GM12891 (cell line): Measurements from ENCODE around the gene PSEN2. TPM values are rescaled to one million over a fixed set of nuclear protein-coding genes. Genes with fewer than 3 reads are reported as not detected.

Experiments
- DNase-seq: peaks from one replicate; pipeline ENCODE4 v3.0.0; 2011; ENCODE audit warnings: low spot score; ENCODE audit not compliant: insufficient read length
- FAIRE-seq: peaks from 2 replicates; lab custom pipeline; 2011; peaks lifted over from hg19 to GRCh38; lab: Jason Lieb, UNC
- PAX5 ChIP-seq: IDR thresholded peaks from 2 replicates; pipeline ENCODE4 v1.6.1; 2011; ENCODE audit warnings: low read length, moderate library complexity, mild to moderate bottlenecking; ENCODE audit not compliant: insufficient read depth, severe bottlenecking
- POLR2A ChIP-seq: IDR thresholded peaks from 2 replicates; pipeline ENCODE4 v1.6.1; 2011; ENCODE audit warnings: low read depth, low read length, control low read depth
- POLR2AphosphoS5 ChIP-seq: IDR thresholded peaks from 2 replicates; pipeline ENCODE4 v1.6.1; 2011; ENCODE audit warnings: low read depth, low read length, control low read depth
- POU2F2 ChIP-seq: IDR thresholded peaks from 2 replicates; pipeline ENCODE4 v1.6.1; 2011; ENCODE audit warnings: low read depth, mild to moderate bottlenecking, control low read depth, low read length, moderate library complexity
- SPI1 ChIP-seq: IDR thresholded peaks from 2 replicates; pipeline ENCODE4 v1.6.1; 2011; ENCODE audit warnings: low read depth, low read length, control low read depth
- TAF1 ChIP-seq: IDR thresholded peaks from 2 replicates; pipeline ENCODE4 v1.6.1; 2011; ENCODE audit warnings: low read depth, low read length, control low read depth
- polyA plus RNA-seq: library from polyadenylated mRNA; unstranded; fragments of >200 nt; gene quantifications from one replicate; pipeline ENCODE4 v1.2.1, GENCODE V29; 2012; ENCODE audit warnings: low read depth, missing spikeins, inconsistent platforms; ENCODE audit not compliant: missing spikeins

PSEN2 gene
- 2.9 TPM for polyA plus RNA-seq

- no peak for TF ChIP-seq POLR2A
- TF ChIP-seq SPI1, result 0 out of 2 replicates have a peak, but pooled peaks have one; percentile 2
- FAIRE-seq (peak; percentile 82), DNase-seq (peak; percentile 78)
Measured at GRCh38 chr1:226870401-226871279, at the start of gene PSEN2. Gene PSEN2 (plus strand): TSS chr1:226870616. CDS start chr1:226881908, 11,292 bp downstream.

DNA sequence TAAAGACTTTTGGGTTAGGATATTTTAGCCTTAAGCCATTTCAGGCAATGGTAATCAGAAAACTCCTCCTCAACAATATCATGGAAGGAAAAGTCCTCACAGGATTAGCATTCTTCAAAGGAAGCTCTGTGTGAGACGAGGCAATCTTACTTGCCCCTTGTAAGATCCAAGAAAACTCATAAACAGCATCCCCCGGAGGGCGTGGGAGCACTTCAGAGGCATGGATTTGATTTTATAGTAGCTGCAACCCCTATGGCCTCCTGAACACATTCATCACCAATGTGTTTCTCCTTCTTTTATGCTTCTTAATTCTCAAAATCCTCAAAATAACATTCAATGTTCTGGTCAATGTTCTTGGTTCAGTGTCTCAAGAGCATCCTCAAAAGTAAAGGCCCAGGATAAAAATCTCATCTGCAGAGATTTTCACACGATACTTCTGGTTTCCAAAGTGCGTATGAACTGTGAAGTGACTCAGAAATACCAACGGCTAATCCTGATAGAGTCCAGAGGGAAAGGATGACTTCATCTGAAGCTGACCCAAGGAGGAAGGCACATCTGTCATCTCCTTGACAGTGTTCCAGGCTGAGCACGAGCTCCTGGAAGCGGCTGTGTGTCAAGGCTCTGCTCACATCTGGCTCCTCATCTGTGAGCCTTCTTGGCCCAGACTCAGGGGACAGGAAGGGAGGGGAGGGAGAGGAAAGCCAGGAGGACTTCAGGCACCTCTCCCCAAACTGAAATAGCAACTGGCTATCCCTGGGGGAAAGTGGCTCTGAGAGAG is 49.3 kb upstream of the PSEN2 start:
- no peak for FAIRE-seq
- DNase-seq, result no peak
- TF ChIP-seq SPI1 (no peak), POLR2AphosphoS5 (no peak), POU2F2 (no peak), PAX5 (no peak), TAF1 (no peak), POLR2A (no peak)

DNA sequence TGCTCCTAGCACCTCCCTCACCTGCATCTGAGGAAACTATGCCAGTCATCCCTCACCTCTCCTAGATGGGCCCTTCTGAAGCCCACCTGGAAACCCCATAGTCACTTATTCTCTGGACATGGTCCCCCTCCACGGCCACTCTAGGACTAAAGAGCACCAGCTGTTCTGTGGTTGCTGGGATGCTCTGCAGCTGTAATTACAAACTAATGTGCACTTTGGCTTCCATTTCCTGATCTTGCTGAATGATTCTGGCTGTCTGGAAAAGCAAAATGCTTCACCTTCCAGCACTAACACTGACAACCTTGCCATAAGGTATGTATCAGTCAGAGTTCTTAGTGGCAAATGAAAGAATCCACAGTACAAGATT is 48.7 kb upstream of the PSEN2 start:
- no peak for TF ChIP-seq PAX5
- DNase-seq (no peak), FAIRE-seq (no peak)

DNA sequence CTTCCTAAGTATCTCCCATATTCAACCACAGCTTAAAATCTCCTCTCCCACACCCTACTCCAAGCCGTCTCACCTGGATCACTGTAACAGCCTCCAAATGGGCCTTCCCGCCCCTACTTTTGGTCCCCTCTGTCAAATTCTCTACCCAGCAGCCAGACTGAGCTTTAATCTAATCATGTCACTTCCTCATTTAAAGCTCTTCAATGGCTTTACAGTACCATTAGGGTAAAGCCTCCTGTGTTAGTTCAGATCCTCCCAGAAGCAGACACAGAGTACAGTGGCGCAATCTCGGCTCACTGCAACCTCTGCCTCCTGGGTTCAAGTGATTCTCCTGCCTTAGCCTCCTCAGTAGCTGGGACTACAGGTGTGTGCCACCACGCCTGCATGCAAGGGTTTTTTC is 46.8 kb upstream of the PSEN2 start:
- TF ChIP-seq TAF1 (no peak), POLR2A (no peak), SPI1 (peak; percentile 89)

DNA sequence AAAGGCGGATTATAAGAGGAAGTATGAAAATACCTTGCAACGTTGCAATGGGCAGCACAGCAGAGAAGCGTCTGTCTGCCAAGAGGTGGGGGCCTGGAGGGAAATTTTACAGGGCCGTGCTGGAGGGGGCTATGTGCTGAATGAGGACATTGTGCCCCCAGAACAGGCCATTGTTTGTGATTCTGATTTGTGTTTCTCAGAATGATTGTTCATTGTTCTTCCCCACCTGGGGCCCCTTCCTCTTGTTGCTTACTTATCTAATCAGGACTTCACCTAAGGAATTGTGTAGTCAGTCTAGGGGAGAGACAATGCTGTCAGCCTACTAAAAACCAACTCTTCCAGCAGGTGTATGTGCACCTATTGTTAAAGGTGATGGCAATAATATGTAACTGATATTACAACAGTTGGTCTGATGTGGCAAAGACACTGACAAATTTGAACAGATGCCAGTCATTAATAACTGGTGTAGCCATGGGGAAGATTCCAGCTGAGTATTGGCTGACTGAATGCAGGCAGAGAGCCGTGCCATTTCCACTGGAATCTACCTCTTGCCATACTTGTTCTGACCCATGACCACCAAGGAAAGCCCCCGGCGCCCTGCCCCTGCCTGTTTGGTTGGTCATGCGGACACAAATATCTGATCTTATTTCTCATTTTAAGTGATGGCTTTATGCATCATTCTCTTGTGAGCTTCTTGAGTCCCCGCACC is 45.2 kb upstream of the PSEN2 start:
- no peak for TF ChIP-seq SPI1
- no peak for TF ChIP-seq PAX5
- TF ChIP-seq TAF1, result no peak
- no peak for TF ChIP-seq POLR2AphosphoS5
- TF ChIP-seq POLR2A, result no peak
- TF ChIP-seq POU2F2, result no peak
- FAIRE-seq (no peak), DNase-seq (no peak)

More for the DNA sequence above, 46.8 kb upstream of the PSEN2 start:
- FAIRE-seq (no peak), DNase-seq (no peak)

DNA sequence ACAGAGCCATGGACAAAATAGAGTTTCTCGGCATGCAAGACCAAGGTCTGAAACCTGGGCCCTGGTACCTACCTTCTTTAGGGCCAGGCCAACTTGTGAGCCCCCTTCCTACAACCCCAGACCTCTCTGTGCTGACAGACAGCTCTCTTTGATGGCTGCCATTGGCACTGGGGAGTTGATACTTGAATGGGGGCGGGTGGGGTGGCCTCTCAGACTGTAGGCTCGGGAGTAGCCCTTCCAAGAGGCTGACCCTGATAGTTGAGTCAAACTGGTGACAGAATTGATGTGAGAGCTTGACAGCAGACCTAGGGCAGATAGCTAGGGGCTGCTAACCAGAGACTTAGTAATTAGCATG is 44.7 kb upstream of the PSEN2 start:
- DNase-seq (no peak), FAIRE-seq (no peak)
- TF ChIP-seq SPI1, result no peak
- TF ChIP-seq POLR2AphosphoS5, result no peak
- no peak for TF ChIP-seq PAX5
- TF ChIP-seq POLR2A, result no peak
- no peak for TF ChIP-seq TAF1
- no peak for TF ChIP-seq POU2F2

- FAIRE-seq (no peak), DNase-seq (no peak)
- no peak for TF ChIP-seq POU2F2
- no peak for TF ChIP-seq POLR2A
Measured at GRCh38 chr1:226826479-226827261, 43.7 kb upstream of the PSEN2 start.

DNA sequence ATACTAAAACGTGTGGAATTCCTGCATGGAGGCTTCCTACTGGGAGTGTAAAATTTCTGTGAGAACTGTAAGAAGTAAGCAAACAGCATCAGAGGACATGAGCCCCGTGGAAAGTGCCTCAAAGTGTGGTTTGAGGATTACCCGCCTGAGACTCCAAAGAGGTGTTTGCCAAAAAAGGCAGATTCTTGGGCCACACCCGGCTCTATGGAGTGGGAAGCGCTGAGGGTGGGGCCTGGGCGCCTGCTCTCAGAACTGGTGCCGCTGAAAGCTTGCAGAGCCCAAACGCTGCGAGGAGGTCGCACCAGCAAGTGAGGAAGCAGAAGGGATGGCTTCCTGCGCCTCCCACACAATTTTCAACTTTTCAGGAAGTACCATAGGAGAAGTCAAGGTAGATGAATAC is 43.0 kb upstream of the PSEN2 start:
- FAIRE-seq (no peak), DNase-seq (no peak)
- no peak for TF ChIP-seq TAF1
- TF ChIP-seq POLR2A, result no peak
- TF ChIP-seq SPI1, result no peak
- TF ChIP-seq POLR2AphosphoS5, result no peak
- TF ChIP-seq POU2F2, result no peak
- TF ChIP-seq PAX5, result no peak

GRCh38 chr1:226827968-226828513 is 42.4 kb upstream of the PSEN2 start:
- FAIRE-seq, result peak; percentile 69
- peak; percentile 92 for DNase-seq
- TF ChIP-seq POU2F2 (no peak), PAX5 (peak; percentile 52)
